ENCODE measurements around the gene MCOLN2.

- TF ChIP-seq CTCF (conservative IDR thresholded peaks at IDR 0.05 in 1 of 2, IDR thresholded peaks at IDR 0.05 in 1 of 2; ENCODE audit: extremely low read depth in 1 of 2, insufficient read depth in 1 of 2, low read depth in 1 of 2, low read length in 2 of 2) (no peak), EZH2 (IDR thresholded peaks at IDR 0.05; ENCODE audit: borderline replicate concordance, low read length) (no peak)
Measured at GRCh38 chr1:84889437-84889836, 107.5 kb downstream of the MCOLN2 start.
